Hematopoietic multipotent progenitor cell treated with erythropoietin and hydrocortisone succinate and interleukin-3 and kit ligand, for 17 days (in vitro differentiated cells): ENCODE results near the gene BRMS1L.

Source experiments
- DNase-seq: peaks from one replicate; pipeline ENCODE4 v3.0.0-alpha.2; 2015; ENCODE audit warnings: low spot score

BRMS1L gene

DNA sequence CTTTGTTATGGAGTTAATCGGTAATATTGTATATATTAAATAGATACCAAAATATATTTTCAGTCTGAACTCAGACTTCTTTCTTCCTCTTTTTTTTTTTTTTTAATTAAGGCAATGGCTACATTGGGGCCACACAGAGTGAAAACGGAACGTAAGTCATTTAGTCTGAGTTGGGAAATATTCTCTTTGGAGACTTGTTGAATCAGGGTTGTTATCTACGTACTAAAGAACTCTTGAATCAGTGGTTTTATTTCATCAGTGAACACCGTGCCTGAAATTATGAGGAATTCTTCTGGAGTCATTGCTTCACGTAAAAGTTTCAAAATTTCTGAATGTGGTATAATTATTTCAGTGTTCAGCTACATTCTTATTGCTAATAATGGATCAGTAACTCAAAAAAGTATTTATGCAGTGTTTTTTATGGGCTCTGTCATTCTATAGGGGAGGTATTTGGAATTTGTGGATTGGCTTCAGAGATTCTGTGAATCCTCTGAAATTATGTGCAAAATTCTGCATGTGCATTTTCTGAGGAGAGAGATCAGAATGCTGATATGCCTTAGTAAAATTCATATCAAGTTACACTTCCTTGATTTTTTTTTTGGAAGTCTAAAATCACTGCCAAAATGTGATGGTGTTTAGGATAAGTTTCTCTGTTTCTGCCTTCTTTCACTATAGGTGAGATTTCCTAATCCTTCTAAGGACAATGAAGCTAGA is 39.6 kb downstream of the BRMS1L start:
- DNase-seq = no peak

DNA sequence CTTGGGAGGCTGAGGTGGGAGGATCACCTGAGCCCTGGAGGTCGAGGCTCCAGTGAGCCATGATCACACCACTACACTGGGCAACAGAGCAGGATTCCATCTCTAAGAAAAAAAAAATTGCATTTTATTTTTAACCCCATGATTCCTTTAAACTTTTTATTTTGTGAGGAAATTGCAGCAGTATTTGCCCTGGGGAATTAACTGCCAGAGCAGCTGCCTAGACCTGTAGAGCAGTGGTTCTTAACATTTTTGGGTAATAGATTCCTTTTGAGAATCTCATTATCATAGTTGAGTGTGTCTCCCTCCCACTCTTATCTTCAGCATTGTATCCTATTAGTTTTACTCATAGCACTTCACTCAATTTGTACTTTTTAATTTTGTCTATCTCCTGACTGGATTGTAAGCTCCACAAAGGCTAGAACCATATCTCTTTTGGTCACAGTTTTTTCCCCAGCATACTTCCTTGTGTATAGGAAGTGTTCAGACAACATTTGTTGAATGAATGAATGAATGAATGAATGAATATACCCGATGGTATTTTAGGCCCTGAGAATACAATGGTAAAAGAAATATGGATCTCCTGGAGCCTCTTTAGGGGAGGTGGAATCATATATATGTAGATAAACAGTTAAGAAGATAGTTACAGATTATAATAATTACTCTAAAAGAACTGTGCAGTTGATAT is 40.6 kb downstream of the BRMS1L start:
- DNase-seq = no peak

DNA sequence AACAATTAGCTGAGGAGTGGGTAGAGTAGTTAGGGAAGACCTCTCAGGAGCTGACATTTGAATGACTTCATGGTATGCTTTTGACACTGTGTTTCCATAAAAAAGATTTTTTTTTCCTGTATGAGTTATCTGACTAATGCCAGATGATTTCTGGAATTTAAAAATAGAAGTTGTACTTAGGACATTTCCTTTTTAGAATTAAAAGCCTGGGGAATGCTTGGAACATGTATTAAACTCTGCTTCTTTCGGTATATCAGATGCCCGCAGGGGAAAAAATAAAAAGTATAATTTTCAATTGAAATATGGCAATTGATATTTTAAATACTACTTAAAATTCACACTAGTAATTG is 41.1 kb downstream of the BRMS1L start:
- DNase-seq = no peak

DNA sequence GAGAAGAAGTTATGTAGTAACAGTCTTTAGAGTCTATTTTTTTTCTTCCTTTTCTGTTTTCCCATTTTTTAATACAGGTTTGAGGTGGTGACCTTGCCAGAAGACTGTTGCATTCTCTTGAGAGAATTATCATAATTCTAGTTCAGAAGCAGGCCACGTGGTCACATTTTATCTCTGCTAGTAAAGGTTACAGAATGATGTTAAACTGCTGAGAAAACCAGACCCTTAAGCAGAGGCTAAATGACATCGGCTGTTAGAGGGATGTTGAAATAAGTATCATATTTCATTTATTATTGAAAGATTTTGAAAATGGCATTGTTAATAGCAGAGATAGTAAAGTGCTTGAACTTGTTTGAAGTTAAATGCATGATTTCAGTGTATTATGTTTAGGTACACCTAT is 49.2 kb downstream of the BRMS1L start:
- no peak for DNase-seq

DNA sequence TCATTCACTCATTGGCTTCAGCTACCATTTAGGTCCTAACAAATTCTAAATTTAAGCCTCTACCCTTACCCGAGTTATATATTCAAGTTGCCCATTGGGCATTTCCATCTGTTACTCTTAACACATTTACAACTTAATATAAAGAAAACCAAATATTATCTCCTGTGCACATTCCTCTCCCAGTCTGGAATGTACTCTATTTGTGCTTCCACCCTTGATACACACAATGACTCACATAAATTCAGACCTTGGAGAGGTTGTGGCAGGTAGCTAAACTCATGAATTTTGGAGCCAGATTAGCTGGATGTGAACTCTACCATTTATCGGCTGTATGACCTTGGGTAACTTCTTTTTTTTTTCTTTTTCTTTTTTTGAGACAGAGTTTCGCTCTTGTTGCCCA is 51.1 kb downstream of the BRMS1L start:
- DNase-seq = no peak

DNA sequence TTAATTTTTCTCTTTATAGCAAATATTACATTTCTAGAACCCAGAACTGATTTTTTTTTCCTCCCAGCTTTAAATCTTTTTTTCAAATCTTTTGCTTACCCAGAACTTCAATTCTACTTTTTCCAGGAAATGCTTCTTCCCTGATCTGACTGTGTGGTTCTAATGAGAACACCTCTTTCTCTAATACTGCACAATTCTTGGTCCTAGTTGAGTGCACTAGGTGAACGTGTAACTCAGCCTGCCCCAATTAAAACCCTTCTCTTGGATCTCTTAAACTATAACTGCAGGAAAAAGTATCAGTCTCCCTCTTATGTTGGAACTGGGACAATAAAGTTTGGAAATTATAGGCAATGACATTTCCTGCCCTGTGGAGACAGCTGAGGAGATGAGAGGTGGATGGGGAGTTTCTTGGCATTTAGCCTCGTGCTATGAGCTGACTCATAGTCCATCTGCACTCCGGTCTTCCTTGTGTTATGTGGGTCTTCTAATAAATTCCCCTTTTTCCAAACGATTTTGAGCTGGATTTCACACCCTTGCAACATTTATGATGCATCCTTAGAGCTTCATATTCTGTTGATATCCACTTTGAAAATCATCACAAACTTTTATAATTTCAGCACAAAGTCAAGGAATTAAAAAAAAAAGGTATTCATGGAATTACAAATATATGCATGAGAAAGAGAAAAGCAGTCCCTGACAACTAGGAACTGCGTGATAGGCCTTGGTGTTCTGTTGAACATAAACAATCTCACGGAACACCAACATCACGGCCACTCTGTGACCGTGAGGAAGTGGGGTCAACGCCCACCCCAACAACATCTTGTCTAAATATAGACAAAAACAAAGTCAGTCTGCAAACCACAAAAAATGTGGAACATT is 52.4 kb downstream of the BRMS1L start:
- no peak for DNase-seq

DNA sequence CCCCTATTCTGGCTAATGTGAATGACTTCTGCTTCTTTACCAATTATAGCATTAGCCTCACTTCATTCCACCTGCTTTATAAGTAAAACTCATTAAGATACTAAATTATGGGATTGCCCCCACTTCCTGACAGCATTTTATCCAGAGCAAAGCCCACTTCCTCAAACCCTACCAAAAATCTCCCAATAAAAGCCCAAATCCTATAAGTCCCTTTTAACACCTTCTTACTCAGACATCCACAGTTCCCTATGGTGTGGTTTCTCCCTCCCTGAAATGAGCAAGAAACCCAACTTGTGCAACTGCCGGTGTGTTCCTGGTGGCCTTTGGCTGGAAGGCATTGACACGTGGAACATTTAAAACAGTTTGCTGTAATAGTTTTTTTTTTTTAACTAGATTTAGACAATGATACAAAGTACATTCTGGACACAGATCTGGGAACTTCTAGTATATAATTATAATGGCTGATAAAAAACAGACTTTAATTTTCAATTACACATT is 53.1 kb downstream of the BRMS1L start:
- no peak for DNase-seq

DNA sequence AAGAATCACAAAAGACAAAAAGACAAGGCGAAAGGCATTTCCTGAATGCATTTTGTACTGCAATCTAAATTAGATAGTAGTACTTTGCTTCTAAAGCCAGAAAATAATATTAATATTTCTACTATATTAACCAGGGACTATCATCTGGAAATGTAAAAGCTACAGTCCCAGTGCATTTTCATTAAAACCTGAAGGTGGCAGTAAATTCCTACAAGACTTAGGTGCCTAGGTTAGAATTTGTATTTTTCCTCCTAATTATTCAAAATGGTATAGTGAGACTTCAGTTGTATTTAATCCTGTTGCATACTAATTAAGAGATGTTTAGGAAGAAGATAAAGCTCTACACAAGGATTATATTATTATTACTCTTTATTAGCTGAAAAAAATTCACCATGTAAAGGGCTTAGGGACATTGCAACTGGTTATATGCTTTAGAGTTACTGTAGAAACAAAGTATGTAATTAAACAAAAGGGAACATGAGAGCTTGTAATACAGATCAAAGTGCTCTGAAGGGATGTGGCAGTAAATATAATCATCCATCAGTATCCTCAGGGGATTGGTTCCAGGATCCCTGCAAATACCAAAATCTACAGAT is 53.6 kb downstream of the BRMS1L start:
- no peak for DNase-seq

DNA sequence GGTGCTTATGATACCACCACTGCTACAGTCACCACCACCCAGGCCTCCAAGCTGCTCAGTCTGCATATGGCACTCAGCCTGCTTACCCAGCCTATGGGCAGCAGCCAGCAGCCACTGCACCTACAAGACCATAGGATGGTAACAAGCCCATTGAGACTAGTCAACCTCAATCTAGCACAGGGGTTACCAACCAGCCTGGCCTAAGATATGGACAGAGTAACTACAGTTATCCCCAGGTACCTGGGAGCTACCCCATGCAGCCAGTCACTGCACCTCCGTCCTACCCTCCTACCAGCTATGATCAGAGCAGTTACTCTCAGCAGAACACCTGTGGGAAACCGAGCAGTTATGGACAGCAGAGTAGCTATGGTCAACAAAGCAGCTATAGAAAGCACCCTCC is 55.1 kb downstream of the BRMS1L start:
- DNase-seq = no peak

DNA sequence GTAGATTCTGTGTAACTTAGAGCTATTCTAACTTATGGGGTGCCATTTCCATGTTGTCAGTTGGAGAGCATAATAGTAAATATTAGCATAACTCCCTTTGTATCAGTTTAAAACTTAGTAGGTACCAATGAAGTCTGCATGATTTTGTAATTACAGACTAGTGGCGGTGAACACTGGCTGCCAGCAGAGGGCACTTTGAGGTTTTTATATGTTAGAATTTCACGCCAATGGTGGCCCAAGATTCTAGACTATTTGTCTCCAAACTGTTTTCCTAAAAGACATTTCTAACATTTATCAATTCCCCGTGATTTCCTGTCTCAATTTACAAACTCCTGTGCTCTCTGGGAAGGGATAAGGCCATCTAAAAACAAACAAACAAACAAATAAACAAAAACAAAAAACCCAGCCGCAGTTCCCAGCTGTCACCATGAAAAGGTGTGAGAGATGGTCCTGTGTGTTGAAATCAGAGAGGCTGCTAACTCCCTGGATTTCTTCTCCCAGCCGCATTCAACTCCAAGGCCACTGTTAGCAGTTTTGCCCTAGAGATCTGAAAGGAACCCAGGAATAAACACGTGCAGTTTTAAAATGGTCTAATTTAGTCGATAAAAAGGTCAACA is 57.6 kb downstream of the BRMS1L start:
- no peak for DNase-seq

DNA sequence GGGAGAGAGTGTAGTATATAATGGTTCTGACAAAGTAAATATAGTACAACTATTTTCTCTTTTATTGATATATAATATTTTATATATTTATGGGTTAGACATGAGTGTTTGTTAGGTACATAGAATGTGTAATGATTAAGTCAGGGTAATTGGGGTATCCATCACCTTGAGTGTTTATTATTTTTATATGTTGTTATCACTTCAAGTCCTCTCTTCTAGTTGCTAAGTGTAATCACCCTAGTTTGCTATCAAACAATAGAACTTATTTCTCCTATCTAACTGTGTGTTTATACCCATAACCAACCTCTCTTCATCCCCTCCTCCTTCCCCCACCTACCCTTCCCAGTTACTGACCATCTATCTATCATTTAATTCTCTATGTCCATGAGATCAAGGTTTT is 64.2 kb downstream of the BRMS1L start:
- DNase-seq = no peak

DNA sequence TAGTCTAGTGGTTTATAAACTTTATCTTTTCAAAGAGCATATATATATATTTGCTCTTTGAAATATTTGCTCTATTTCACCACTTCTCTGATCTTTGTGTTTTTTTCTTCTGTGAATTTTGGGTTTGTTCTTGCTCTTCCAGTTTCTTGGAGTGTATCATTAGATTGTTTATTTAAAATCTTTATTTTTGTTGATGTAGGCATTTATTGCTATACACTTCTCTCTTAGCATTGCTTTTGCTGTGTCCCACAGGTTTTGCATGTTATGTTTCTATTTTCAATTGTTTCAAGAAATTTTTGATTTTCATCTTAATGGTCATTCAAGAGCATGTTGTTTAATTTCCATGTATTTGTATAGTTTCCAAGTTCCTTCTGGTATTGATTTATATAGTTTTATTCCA is 69.1 kb downstream of the BRMS1L start:
- no peak for DNase-seq

DNA sequence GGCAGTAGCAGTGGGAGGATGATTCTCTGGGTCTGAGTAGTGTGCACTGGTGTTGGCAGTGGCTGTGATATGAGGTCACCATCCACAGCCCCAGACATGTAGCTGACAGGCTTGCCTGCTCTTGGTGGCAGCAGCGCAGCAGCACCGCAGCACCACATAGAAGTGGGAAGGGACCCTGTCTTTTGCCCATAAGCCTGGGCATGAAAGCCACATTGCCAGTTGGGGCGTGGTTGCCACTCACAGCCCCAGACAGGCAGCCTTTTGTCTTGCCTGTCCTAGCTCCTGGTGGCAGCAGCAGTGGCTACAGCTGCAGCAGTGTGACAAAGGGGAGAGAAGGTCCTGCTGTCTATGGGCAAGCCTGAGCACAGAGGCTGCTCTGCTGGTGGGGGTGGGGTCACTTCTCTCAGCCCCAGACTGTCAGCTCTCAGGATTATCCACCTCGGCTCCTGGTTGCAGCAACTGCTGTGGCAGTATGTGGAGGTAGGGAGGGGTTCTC is 71.5 kb downstream of the BRMS1L start:
- DNase-seq = no peak

DNA sequence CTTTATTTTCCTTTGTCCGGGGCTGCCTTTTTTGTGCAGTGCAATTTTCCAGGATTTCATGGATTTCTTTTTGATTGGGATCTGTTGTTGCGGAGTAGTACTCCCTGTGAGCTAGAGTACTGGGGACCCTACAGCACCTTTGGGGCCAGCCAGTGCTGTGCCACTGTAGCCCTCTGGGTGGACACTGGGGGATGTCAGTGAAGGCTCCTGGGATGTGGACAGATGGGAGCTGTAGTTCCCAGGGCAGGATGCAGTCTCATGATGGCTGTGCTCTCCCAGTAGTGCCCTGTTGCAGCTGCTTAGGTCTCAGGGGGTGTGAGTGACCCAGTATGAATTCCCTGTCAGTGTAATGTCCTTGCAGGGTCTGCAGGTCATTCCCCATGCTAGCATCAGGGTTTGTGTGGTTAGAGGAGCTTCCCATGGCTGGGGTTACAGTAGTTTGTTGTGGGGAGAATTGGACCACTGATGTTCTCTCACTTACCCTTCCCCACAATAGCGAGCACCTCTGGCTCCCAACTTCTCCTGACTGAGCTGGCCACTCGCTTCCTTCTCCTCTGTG is 72.2 kb downstream of the BRMS1L start:
- DNase-seq = no peak

DNA sequence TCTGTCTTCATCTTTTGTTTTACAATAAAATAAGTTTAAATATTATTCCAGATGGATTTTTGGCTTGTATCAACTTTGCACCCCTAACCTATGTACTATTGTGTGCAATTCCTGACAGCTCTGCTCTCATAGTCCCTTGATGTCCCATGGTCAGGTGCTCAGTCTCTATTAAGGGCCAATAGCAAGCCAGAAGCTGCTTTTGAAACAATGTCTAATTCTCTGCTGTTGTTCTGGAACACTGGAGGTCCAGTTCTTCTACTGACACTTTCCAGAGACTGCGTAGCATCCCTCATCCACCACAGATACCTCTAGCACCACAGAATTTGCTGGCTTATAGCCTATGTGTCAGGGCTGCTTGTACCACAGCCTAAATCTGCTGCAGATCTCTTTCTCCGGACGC is 74.6 kb downstream of the BRMS1L start:
- DNase-seq = no peak

DNA sequence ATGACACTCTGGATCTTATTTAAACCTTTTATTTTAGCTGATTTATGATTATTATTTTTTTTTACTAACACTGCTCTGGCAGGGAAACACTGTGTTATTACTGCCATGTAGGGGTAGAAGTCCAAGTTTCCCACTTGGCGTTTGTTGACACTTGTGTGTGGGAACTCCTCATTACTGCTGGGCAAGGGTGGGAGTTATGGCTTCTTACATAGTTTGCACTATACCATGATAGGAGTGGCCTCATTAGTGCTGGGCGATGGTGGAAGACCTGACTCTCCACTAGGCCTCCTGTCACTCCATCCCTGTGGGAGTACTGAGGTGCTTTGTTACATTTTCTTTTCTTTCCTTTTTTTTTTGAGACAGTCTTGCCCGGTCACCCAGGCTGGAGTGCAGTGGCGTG is 83.5 kb downstream of the BRMS1L start:
- no peak for DNase-seq

DNA sequence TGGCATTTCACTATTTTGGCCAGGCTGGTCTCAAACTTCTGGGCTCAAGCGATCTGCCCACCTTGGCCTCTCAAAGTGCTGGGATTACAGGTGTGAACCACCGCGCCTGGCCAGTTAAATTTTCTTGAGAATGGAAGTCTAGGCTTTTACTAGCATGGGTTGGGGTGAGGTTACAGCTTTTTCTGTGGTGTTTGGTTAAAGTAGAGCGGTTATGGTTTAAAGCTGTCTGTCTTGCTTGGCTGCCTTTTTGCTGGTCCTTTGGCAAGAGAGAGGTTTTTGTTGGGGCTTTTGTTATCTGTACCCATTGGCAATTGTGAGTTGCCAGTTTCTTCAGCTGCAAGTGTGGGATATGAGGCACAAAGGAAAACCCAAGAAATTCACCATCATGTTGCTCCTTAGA is 84.1 kb downstream of the BRMS1L start:
- no peak for DNase-seq

DNA sequence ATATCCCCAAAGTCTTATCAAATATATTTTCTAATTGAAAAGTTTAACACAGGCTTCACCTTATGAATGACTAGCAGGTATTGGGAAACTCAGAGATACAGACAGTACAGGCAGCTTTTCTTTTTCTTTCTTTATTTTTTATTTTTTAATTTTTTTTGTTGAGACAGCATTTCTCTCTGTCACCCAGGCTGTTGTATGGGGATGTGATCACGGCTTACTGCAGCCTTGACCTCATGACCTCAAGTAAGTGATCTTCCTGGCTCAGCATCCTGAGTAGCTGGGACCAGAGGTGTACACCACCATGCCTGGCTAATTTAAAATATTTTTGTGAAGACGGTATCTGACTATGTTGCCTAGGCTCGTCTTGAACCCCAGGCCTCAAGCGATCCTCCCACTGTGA is 85.0 kb downstream of the BRMS1L start:
- DNase-seq = no peak

DNA sequence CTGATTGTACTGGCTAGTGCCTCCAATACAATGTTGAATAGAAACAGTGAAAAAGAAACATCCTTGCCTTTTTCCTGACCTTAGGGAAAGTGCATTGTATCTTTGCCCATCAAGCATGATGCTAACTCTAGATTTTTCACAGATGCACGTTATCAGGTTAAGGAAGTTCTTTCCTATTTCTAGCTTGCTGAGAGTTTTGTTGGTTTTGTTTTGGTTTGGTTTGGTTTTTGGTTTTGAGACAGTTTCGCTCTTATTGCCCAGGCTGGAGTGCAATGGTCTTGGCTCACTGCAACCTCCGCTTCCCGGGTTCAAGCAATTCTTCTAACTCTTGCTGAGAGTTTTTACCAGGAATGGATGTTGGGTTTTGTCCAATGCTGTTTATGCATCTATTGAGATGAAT is 89.0 kb downstream of the BRMS1L start:
- DNase-seq = no peak

DNA sequence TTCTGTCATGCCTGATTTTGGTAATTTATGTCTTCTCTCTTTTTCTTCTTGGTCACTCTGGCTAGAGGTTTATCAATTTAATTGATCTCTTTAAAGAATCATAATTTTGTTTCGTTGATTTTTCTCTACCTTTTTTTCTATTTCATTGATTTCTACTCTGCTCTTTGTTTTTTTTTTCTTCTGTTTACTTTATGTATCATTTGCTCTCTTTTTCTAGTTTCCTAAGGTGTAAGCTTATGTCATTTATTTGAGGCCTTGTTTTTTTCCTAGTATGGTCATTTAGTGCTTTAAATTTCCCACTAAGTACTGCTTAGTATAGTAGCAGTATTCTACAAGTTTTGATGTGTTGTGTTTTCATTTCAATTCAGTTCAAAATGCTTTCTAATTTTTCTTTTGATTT is 89.6 kb downstream of the BRMS1L start:
- DNase-seq = no peak
